ENCODE measurements around the gene DRD2.

DRD2 gene

GRCh38 chr11:113488931-113489351, 13.7 kb upstream of the DRD2 start:
- DNase-seq (ENCODE audit: low read depth, low spot score): no peak
- no peak overlapping the region for H3K27ac ChIP-seq

GRCh38 chr11:113487622-113488021, 12.4 kb upstream of the DRD2 start:
- no peak for DNase-seq (ENCODE audit: low read depth, low spot score)
- no peak overlapping the region for H3K27ac ChIP-seq

- H3K27ac ChIP-seq: no peak overlapping the region
- DNase-seq (ENCODE audit: low read depth, low spot score): no peak
These were observed 9.0 kb upstream of the DRD2 start for GRCh38 chr11:113484223-113484622.

- H3K27ac ChIP-seq: no peak overlapping the region
- no peak for DNase-seq (ENCODE audit: low read depth, low spot score)
These were observed 6.5 kb upstream of the DRD2 start for GRCh38 chr11:113481672-113482071.

- no peak overlapping the region for H3K27ac ChIP-seq
- DNase-seq (ENCODE audit: low read depth, low spot score): no peak
These were observed 6.0 kb upstream of the DRD2 start for GRCh38 chr11:113481226-113481625.

- DNase-seq (ENCODE audit: low read depth, low spot score): no peak
- no peak overlapping the region for H3K27ac ChIP-seq
These were observed 2.1 kb upstream of the DRD2 start for GRCh38 chr11:113477321-113477720.

GRCh38 chr11:113476553-113476952, 1.4 kb upstream of the DRD2 start:
- no peak for DNase-seq (ENCODE audit: low read depth, low spot score)
- H3K27ac ChIP-seq: no peak overlapping the region

- DNase-seq (ENCODE audit: low read depth, low spot score): peak; percentile 5
- no peak overlapping the region for H3K27ac ChIP-seq
These were observed 637 bp downstream of the DRD2 start for GRCh38 chr11:113474362-113475159.

- H3K27ac ChIP-seq: no peak overlapping the region
- DNase-seq (ENCODE audit: low read depth, low spot score): no peak
These were observed 1.2 kb downstream of the DRD2 start for GRCh38 chr11:113473983-113474361.

GRCh38 chr11:113472471-113472870, 2.7 kb downstream of the DRD2 start:
- DNase-seq (ENCODE audit: low read depth, low spot score): no peak

GRCh38 chr11:113470233-113470632, 5.0 kb downstream of the DRD2 start:
- DNase-seq (ENCODE audit: low read depth, low spot score): no peak
- no peak overlapping the region for H3K27ac ChIP-seq

More at GRCh38 chr11:113472471-113472870, 2.7 kb downstream of the DRD2 start:
- no peak overlapping the region for H3K27ac ChIP-seq

GRCh38 chr11:113468726-113469345, 6.4 kb downstream of the DRD2 start:
- DNase-seq (ENCODE audit: low read depth, low spot score): no peak
- H3K27ac ChIP-seq: no peak overlapping the region

GRCh38 chr11:113467545-113467944, 7.7 kb downstream of the DRD2 start:
- no peak for DNase-seq (ENCODE audit: low read depth, low spot score)
- no peak overlapping the region for H3K27ac ChIP-seq

GRCh38 chr11:113465786-113466185, 9.4 kb downstream of the DRD2 start:
- DNase-seq (ENCODE audit: low read depth, low spot score): peak; percentile 34
- H3K27ac ChIP-seq: no peak overlapping the region

GRCh38 chr11:113464416-113464815, 10.8 kb downstream of the DRD2 start:
- H3K27ac ChIP-seq: no peak overlapping the region
- DNase-seq (ENCODE audit: low read depth, low spot score): no peak

GRCh38 chr11:113462830-113463229, 12.4 kb downstream of the DRD2 start:
- DNase-seq (ENCODE audit: low read depth, low spot score): no peak

GRCh38 chr11:113461639-113462038, 13.6 kb downstream of the DRD2 start:
- H3K27ac ChIP-seq: no peak overlapping the region
- no peak for DNase-seq (ENCODE audit: low read depth, low spot score)

More at GRCh38 chr11:113462830-113463229, 12.4 kb downstream of the DRD2 start:
- H3K27ac ChIP-seq: no peak overlapping the region

GRCh38 chr11:113460469-113460868, 14.7 kb downstream of the DRD2 start:
- H3K27ac ChIP-seq: no peak overlapping the region
- DNase-seq (ENCODE audit: low read depth, low spot score): no peak

- DNase-seq (ENCODE audit: low read depth, low spot score): no peak
- H3K27ac ChIP-seq: no peak overlapping the region
These were observed 17.0 kb downstream of the DRD2 start for GRCh38 chr11:113458189-113458588.

- no peak overlapping the region for H3K27ac ChIP-seq
- DNase-seq (ENCODE audit: low read depth, low spot score): no peak
These were observed 17.4 kb downstream of the DRD2 start for GRCh38 chr11:113457784-113458183.

- DNase-seq (ENCODE audit: low read depth, low spot score): no peak
These were observed 20.7 kb downstream of the DRD2 start for GRCh38 chr11:113454455-113454854.

GRCh38 chr11:113449743-113450142, 25.5 kb downstream of the DRD2 start:
- H3K27ac ChIP-seq: no peak overlapping the region
- no peak for DNase-seq (ENCODE audit: low read depth, low spot score)

More at GRCh38 chr11:113454455-113454854, 20.7 kb downstream of the DRD2 start:
- no peak overlapping the region for H3K27ac ChIP-seq

Measured in epithelial cell of prostate (primary cell).